HG02571 (cell line): ENCODE measurements around the gene OXSR1.
"Not testable (repeated sequence)": the region's sequence is repeated elsewhere in the genome, so short reads cannot be mapped to it uniquely, and the experiment has no call there.

ENCODE experiments used
- ATAC-seq: cut with Tn5 transposase; IDR thresholded peaks from one replicate; pipeline ENCODE4 v1.9.1; 2021; ENCODE audit warnings: mild to moderate bottlenecking, moderate library complexity; ENCODE audit not compliant: unreplicated experiment

OXSR1 gene

DNA sequence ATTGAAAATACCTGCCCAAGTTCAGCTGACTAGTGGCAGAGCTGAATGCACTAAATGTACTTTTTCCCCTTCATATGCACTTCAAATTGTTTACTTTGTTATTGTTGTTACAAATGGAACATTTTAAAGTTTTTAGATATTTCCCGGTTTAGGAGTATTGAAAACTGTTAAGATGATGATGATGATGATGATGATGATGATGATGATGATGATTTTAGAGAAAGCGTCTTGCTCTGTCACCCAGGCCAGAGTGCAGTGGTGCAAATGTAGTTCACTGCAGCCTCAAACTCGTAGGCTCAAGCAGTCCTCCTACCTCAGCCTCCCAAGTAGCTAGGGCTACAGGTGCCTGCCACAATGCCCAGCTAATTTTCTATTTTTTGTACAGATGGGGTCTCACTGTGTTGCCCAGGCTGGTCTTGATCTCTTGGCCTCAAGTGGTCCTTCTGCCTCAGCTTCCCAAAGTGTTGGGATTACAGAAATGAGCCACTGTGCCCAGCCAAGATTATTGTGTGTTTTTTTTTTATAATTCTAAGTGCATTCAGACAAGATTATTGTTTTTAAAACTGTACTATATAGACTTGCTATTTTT lies 54.4 kb downstream of the OXSR1 start:
- no peak for ATAC-seq

DNA sequence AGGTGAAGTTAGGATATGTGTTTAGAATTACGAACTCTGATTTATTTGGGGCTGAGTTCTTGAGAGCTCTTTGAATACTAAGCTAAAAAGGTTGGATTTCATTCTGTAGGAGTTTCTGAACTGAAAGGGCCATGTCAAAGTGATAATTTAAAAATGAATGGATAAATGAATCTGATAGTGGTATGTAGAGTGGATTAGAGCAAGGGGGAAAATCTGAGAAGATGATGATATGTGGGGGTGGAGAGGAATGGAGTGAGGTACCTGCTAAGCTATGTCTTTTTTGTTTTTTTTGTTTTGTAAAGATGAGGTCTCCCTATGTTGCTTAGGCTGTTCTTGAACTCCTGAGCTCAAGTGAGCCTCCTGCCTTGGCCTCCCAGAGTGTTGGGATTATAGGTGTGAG lies 55.7 kb downstream of the OXSR1 start:
- ATAC-seq = no peak

DNA sequence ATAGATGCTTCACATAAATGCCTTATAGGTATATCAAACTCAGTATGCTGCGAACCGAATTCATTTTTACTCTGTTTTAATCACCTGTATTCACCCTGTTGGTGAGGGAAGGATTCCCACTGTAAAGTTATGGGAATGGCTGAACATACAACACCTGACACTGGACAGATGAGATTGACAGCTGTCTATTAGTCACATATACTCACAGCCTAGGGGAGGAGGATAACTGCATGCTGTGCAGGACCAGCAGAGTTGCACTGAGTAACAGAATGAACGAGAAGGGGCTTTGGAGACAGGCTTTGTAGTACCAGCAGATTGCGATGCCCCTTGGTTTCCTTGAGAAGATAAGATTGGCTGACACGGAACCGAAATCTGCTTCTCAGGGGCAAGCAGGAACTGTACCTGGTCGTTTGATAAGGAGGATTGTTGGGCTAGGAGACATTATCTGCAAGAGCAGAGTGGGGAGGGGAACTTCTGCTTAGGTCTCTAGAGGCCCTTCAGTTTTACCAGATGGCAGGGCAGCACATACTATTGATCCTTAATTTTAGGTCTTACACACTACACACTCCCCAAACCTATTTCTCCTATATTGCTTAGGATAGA lies 56.8 kb downstream of the OXSR1 start:
- no peak for ATAC-seq

DNA sequence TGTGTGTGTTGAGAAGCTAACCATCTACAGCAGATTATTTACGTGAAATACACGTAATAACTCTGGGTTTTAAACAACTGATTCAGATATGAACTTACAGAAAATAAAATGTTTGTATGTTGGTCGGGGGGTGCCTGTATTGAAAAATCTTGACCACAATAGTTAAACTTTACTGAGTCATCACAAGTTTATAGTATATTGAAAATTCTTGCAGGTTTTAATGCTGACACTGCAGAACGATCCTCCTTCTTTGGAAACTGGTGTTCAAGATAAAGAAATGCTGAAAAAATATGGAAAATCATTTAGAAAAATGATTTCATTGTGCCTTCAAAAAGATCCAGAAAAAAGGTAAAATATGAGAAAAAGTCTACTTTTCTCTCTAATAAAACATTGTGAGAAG lies 59.0 kb downstream of the OXSR1 start:
- no peak for ATAC-seq

DNA sequence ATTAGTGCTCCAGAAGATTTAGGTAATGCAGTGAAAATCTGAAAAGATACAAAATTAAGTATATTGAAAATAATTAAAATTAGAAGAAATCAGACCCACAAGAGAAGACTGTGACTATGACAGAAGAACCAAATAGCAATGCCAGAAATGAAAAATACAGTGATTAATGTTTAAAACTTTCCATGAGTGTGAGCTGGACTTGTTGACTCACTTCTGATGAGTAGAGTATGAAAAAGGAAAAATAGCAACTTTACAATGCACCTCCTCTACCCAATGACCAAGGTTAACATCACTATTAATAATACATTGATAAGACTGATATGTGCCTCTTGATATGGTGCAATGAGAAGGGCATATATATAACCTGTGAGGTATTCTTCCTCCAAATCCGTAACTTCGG lies 60.9 kb downstream of the OXSR1 start:
- no peak for ATAC-seq

DNA sequence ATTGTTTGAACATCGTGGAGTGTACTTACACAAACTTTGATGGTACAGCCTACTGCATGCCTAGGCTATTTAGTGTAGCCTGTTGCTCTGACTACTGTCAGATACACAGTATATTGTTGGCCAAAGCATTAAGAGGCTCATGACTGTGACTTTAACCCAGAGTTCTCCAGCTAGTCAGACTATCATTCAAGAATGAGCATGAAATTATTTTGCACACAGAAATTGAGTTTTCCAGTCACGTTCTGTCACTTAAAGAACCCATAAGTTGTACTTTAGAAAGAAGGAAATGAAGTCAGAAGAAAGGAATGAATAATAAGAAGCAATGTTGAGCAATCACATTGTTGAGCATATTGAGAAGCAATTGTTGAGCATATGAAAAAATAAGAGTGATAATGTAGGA lies 62.7 kb downstream of the OXSR1 start:
- ATAC-seq = no peak

DNA sequence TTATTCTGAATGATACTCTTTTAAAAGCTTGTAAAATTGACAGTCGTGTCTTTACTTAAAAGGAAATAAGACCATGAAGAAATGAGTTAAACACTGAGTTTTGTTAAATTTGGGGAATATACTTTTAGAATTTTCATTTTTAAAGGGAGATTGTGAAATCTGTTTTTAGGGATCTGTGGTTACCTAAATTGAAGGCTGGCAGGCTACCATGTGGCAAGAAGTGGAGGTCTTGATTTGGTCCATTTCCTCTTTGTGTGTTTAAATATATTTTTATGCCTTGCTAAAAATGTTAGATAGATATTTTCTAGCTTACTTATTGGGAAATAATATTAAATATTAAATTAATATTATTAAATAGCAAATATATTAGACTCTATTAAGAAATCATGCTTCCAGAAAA lies 63.7 kb downstream of the OXSR1 start:
- ATAC-seq = no peak

DNA sequence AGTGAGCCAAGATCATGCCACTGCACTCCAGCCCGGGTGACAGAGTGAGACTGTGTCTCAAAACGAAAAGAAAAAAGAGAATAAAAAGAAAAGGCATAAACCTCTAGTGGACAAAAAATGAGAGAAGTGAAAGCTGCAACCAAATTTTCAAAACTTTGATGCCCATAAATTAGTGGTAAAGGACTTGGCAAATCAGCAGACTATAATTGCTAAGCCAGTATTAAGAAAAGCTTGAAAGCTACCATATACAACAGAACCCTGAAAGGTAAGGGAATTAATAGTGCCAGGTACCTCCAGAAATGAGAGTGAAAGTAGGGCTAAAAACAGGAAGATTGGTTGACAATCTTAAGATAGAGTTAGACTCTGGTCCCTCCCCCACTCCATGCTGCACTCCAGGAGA lies 67.4 kb downstream of the OXSR1 start:
- ATAC-seq = no peak

DNA sequence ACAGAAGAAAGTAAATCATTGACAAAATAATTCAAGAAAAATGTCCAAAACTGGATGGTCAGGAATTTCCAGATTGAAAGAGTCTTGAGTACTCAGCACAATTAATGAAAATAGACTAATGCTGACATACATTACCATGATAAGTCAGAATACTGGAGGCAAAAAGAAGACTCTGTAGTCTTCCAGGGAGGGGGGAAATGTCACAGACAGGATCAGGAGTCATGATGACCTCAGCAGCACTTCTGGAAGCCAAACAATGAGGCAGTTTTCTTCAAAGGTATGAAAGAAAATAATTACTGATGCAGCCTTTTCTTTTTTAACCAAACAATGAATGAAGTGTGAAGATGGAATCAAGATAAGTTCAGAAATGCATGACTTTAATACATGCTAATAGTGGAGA lies 70.1 kb downstream of the OXSR1 start:
- ATAC-seq = no peak

DNA sequence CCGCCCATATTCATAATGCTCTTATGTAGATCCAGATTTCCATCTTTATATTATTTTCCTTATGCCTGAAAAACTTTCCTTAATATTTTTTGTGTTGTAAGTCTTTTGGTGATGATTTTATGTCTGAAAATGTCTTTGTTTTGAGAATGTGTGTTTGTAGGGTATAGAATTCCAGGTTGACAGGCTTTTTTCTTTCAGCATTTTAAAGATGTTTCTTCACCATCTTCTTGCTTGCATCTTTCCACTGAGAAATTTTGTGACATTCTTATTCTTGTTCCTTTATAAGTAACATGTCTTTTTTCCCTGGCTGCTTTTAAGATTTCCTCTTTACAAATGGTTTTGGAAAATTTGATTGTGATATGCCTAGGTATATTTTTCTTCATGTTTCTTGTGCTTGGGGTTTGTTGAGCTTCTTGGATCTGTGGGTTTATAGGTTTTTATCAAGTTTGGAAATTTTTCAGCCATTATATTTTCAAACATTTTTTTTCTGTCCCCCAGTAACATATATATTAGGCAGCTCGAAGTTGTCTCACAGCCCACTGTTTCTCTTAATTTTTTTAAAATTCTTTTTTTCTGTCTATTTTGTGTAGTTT lies 73.2 kb downstream of the OXSR1 start:
- no peak for ATAC-seq

DNA sequence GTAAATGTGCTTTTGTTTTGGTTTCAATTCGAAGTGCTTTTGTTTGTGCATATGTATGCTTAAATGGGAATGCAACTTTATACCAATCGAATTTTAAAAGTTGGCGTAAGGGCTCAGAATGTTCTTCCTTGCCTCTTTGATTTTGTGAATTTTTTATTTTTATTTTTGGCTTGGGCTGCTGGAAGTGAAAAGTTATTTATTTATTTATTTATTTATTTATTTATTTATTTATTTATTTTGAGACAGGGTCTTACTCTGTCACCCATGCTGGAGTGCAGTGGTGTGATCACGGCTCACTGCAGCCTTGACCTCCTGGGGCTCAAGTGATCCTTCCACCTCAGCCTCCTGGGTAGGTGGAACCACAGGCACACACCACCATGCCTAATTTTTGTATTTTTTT lies 77.5 kb downstream of the OXSR1 start:
- ATAC-seq = not testable (repeated sequence)

DNA sequence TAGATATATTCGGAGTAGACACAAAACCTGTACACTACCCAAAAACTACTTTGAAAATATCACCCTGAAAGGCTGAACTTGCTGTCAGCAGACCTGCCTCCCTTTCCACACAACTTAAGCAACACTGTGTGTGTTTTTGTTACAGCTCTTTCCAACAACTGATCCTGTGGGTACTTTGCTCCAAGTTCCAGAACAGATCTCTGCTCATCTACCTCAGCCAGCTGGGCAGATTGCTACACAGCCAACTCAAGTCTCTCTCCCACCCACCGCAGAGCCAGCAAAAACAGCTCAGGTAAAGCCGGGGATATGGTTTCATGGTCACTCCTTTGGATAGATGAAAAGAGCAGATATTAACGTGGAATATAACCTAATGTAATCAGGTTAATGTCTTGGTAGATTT lies 80.6 kb downstream of the OXSR1 start:
- no peak for ATAC-seq

DNA sequence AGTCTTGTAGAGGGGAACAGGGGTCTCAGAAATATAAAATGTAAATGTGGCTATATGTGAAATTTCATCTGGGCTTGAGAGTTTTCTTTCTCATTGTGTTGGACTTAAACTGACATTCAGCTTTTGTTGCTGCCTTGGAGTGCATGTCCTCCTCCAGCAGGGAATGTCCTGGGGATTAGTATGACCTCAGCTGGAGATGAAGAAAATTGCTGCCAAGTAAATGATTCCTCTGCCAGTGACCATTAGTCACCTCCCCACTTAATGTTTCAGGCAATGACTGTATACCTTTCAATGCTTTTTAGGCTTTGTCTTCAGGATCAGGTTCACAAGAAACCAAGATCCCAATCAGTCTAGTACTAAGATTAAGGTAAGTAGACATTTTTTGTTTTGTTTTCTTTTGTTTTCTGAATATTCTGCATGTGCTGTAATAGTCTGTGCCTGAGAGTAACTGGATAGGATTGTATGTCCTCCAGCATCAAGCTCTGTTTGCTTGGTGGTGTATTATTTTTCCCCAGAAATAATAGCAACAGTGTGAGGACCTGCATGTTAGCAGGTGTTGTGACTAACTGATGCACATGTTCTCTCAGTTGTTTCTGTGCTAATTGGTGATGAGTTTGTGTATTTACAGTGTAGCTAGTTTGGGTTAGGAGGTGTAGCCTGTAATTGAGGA lies 82.2 kb downstream of the OXSR1 start:
- no peak for ATAC-seq

DNA sequence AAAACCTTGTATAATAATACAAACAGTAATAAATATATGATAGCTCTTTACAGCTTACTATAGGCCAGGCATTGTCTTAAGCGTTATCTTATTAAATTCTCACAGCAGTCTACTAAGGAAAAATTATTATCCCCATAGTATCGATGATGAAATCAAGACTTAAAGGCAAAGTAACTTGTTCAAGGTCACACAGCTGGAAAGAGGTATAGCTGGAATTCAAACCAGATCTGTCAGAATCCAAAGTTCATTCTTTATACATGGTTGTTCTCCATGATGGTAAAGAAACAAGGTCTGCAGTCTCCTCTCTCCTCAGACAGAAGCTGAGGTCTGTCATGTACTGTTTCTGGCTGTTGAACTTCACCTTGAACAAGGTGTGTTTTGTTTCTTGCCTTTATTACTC lies 84.9 kb downstream of the OXSR1 start:
- no peak for ATAC-seq

DNA sequence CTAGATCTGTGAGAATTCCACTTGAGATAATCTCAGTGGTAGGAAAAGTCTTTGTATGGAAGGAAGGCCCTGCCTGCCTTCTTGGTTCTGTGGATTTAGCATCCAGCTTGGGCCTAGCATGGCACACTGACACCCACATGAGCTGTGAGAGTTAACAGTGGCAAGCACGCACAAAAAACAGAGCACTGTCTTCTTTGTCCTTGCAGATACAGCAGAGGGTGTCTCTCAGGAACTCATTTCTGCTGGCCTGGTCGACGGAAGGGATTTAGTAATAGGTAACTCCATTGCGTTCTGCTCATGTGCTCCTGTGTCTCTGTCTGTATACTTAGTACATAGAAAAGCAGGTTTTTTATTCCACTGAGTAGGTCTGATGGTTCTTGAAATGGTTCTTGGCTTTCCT lies 85.9 kb downstream of the OXSR1 start:
- no peak for ATAC-seq

DNA sequence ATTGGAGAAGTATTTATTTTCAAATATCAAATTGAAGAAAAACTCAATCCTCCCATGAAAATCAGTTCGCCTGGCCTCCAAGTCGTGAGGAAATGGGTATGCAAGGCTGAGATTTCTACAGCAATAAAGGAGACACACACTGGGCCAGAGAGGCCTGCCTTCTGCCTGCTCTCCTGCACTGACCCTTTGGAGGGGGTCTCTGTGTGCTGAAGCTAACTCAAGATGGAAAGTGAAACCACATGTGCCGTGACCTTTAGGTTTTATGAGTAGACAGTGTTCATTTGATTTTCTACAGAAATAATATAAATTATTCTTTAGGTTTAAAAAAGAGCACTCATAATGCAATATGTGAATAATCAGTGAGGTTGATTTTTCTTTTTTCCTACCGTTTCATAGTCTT lies 88.4 kb downstream of the OXSR1 start:
- no peak for ATAC-seq

DNA sequence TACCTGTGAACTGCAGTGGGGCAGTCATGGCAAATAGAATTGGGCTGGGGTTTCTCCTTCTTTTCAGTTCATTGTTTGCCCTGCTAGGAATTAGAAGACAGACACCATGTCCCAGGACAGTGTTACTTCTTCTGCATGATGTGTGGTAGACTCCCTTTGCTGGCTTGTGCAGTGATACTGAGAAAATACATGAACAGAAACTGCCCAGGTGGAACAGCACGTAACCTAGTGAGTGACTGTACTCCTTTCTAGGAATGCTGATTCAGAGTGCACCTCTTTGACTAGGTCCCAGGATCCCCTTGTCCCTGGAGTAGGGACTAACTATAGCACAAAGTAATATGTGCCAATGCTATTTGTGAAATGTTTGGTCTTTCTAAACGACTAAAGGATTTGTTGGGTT lies 89.5 kb downstream of the OXSR1 start:
- no peak for ATAC-seq

DNA sequence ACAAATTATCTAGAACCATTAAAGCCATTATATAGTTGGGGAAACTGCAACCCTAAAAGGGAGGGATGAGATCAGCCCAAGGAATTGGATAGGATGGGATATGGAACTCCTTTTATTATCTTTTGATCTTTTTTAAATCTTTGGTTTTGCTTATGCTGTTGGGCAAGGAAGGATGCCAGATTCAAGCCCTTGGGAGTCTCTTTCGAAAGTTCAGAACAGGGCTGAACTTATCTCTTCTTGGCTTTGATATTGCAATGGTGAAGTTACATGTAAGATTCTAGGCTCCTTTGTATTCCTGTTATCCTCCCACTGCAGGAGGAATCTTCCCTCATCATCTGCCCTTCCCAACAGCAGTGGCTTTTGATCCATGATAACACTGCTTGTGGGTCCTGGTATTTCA lies 90.3 kb downstream of the OXSR1 start:
- no peak for ATAC-seq

DNA sequence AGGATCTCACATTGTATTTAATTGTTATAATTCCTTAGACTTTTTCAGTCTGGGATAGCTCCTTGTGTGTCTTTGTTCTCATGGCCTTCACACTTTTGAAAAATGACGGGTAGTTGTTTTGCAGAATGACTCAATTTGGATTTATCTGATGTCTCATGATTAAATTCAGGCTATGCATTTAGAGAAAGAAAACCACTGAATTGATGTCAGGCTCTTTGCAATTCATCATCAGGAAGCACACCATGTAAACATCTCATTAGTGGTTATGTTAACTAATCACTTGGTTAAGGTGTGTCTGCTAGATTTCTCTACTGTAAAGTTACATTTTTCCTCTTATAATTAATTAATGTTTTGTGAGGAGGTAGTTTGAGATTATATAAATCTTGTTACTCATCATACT lies 92.2 kb downstream of the OXSR1 start:
- no peak for ATAC-seq

DNA sequence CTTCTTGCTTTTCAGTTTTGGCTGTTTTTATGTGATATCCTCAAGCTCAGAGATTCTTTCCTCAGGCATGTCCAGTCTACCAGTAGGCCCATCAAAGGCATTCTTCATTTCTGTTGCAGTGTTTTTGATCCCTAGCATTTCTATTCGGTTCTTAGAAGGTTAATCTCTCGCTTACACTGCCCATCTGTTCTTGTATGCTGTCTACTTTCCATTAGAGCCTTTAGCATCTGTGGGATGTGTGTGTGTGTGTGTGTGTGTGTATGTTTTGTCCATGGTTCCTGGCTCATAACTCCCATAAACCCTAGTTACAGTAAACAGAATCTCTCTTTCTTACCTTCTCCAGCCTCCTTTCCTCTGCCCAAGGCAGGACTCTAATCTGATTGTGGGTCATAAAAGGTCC lies 95.1 kb downstream of the OXSR1 start:
- no peak for ATAC-seq

DNA sequence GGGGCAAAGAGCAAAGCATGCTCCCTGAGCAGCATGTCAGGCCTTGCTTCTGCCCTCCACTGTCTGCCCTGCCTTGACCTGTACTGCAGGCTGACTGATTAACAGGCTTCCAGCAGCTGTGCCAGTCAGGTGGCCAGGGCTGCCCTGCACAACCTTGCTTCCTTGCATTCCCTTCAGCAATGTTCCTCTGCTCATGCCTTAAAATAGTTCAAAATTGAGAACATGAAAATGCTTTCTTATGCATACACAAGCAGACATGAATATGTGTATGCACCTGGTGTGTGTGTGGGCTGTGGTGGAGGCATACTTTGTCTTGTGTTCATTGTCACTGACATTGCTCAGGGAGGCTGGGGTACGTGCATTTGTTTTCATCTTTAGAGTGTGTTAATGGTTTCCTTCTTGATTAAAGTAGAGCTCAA lies 99.0 kb downstream of the OXSR1 start:
- no peak for ATAC-seq

DNA sequence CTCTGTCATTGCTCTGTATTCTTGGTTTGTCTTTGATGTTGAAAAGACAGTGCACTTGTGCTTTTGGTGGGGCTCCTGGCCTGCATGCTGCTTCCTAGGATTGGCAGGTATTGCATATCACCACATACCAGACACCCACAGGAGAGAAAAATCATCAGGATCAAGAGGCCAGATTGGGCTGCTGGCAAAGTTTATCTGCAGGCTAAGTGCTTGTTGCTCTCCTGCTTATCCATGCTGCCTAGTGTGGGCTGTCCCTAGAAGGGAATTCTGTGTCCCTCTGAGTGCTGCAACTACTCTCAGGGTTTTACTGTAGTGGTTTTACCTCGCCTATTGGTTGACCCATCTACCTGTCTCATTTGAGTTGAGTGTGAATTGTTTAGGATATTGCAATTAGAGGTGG lies 99.4 kb downstream of the OXSR1 start:
- ATAC-seq = no peak
